IMR-90 (cell line): ENCODE measurements around the gene DOCK1. TPM values are rescaled to one million over a fixed set of nuclear protein-coding genes. Genes with fewer than 3 reads are reported as not detected.

Experiments used
- ATAC-seq: fragments of 200-7000 bp; cut with Tn5 transposase; 2 replicates; pipeline ENCODE4 v1.9.1; 2020; ENCODE audit warnings: low read depth, mild to moderate bottlenecking, moderate library complexity
- BruUV-seq: library from RNA; stranded (reverse); fragments of 400-500 nt; replicated peaks from 2 replicates; lab custom pipeline; 2021; lab: Mats Ljungman, UMichigan
- CTCF ChIA-PET: fragments of 300-600 bp; formaldehyde crosslinking; extraction: SDS; loops from one replicate; lab custom pipeline; 2021; ENCODE audit warnings: antibody characterized with exemption; lab: Yijun Ruan, JAX
- POLR2A ChIA-PET: fragments of 300-600 bp; sonication (Branson Sonifier 250); formaldehyde crosslinking; loops from one replicate; lab custom pipeline; 2022; ENCODE audit warnings: antibody characterized with exemption; ENCODE audit not compliant: unreplicated experiment; lab: Charles Lee
- DNase-seq: peaks from one replicate; pipeline ENCODE4 v3.0.0; 2013
- H2AFZ ChIP-seq: replicated peaks from 2 replicates; pipeline ENCODE3; 2013; ENCODE audit warnings: low read length, mild to moderate bottlenecking; ENCODE audit not compliant: poor library complexity
- H2AK5ac ChIP-seq: 2 replicates; pipeline ENCODE4 v1.6.1; 2013; ENCODE audit warnings: low read depth, low read length, inconsistent platforms
- H2AK9ac ChIP-seq: replicated peaks from 2 replicates; pipeline ENCODE3; 2013; ENCODE audit warnings: mild to moderate bottlenecking, low read depth, low read length, moderate library complexity; ENCODE audit not compliant: poor library complexity
- H2BK120ac ChIP-seq: 2 replicates; pipeline ENCODE4 v1.6.1; 2013; ENCODE audit warnings: low read depth, low read length, inconsistent platforms
- H2BK15ac ChIP-seq: 3 replicates; pipeline ENCODE4 v1.6.1; 2013; ENCODE audit warnings: low read depth, low read length, inconsistent platforms
- H2BK20ac ChIP-seq: 2 replicates; pipeline ENCODE4 v1.6.1; 2013; ENCODE audit warnings: low read depth, mild to moderate bottlenecking, inconsistent platforms, low read length, moderate library complexity
- H2BK5ac ChIP-seq: 2 replicates; pipeline ENCODE4 v1.6.1; 2013; ENCODE audit warnings: mild to moderate bottlenecking, low read depth, low read length, inconsistent platforms; ENCODE audit not compliant: poor library complexity, severe bottlenecking
- H3K14ac ChIP-seq: replicated peaks from 2 replicates; pipeline ENCODE4 v1.6.1; 2013; ENCODE audit warnings: low read depth, low read length, inconsistent platforms
- H3K18ac ChIP-seq: 2 replicates; pipeline ENCODE4 v1.6.1; 2013; ENCODE audit warnings: low read depth, low read length, control low read depth
- H3K23ac ChIP-seq: 2 replicates; pipeline ENCODE4 v1.6.1; 2013; ENCODE audit warnings: low read depth, low read length, inconsistent platforms
- H3K27ac ChIP-seq: 2 replicates; pipeline ENCODE4 v1.5.1; 2013; ENCODE audit warnings: mild to moderate bottlenecking, control low read depth, low read length; ENCODE audit not compliant: insufficient read depth
- H3K27me3 ChIP-seq: 2 replicates; pipeline ENCODE4 v1.6.1; 2013; ENCODE audit warnings: low read length; ENCODE audit not compliant: control insufficient read depth, insufficient read depth
- H3K36me3 ChIP-seq: 2 replicates; pipeline ENCODE4 v1.6.1; 2013; ENCODE audit warnings: low read length, mixed read lengths; ENCODE audit not compliant: control insufficient read depth, insufficient read depth
- H3K4ac ChIP-seq: 2 replicates; pipeline ENCODE4 v1.6.1; 2013; ENCODE audit warnings: low read depth, low read length, inconsistent platforms
- H3K4me1 ChIP-seq: 2 replicates; pipeline ENCODE4 v1.6.1; 2013; ENCODE audit warnings: low read length, mixed read lengths; ENCODE audit not compliant: control insufficient read depth, insufficient read depth
- H3K4me2 ChIP-seq: 2 replicates; pipeline ENCODE4 v1.6.1; 2013; ENCODE audit warnings: low read depth, mild to moderate bottlenecking, control low read depth, low read length, moderate library complexity
- H3K4me3 ChIP-seq: 2 replicates; pipeline ENCODE4 v1.5.1; 2013; ENCODE audit warnings: low read depth, mild to moderate bottlenecking, control low read depth, low read length, moderate library complexity; ENCODE audit not compliant: insufficient read depth
- H3K56ac ChIP-seq: 2 replicates; pipeline ENCODE4 v1.6.1; 2013; ENCODE audit warnings: low read length, inconsistent platforms; ENCODE audit not compliant: insufficient read depth; ENCODE audit errors: extremely low read depth
- H3K79me1 ChIP-seq, 2 experiments: 2 replicates each; pipeline ENCODE4 v1.6.1; 2013; ENCODE audit warnings: low read length in 2 of 2, inconsistent platforms in 1 of 2, low read depth in 1 of 2
- H3K9ac ChIP-seq: 2 replicates; pipeline ENCODE4 v1.6.1; 2013; ENCODE audit warnings: low read depth, low read length, control low read depth
- H3K9me1 ChIP-seq: 2 replicates; pipeline ENCODE4 v1.6.1; 2013; ENCODE audit warnings: low read length, inconsistent platforms; ENCODE audit not compliant: insufficient read depth
- H3K9me3 ChIP-seq: 2 replicates; pipeline ENCODE4 v1.6.1; 2013; ENCODE audit warnings: low read length; ENCODE audit not compliant: control insufficient read depth, insufficient read depth
- H4K20me1 ChIP-seq: 2 replicates; pipeline ENCODE4 v1.6.1; 2013; ENCODE audit warnings: low read length, inconsistent platforms; ENCODE audit not compliant: insufficient read depth
- H4K5ac ChIP-seq: 2 replicates; pipeline ENCODE4 v1.6.1; 2013; ENCODE audit warnings: mild to moderate bottlenecking, low read depth, low read length, control low read depth
- H4K8ac ChIP-seq, 2 experiments: 2 replicates each; pipeline ENCODE4 v1.6.1; 2013; ENCODE audit warnings: low read depth in 2 of 2, low read length in 2 of 2, control low read depth in 1 of 2, inconsistent platforms in 1 of 2
- H4K91ac ChIP-seq: 2 replicates; pipeline ENCODE4 v1.6.1; 2013; ENCODE audit warnings: low read depth, low read length, inconsistent platforms; ENCODE audit not compliant: insufficient read depth
- RAD21 ChIP-seq: IDR thresholded peaks from 2 replicates; pipeline ENCODE4 v1.6.1; 2012; ENCODE audit warnings: low read length, improper control_type of control experiment
- WGBS, 2 experiments: methylation state at CpG; one replicate each; pipeline versions ENCODE4 v1.1.5 to v1.1.7; 2013; ENCODE audit warnings: missing lambda C conversion rate in 2 of 2; ENCODE audit not compliant: insufficient read length in 1 of 2; ENCODE audit errors: extremely low coverage in 2 of 2; 5-methylcytosine and 5-hydroxymethylcytosine counted together
- dilution Hi-C: fragments of 300-500 bp; cut with HindIII; formaldehyde crosslinking; loops from one replicate; pipeline ENCODE4 v1.14.3; 2018; ENCODE audit warnings: low sequenced_read_pairs; ENCODE audit not compliant: unreplicated experiment
- in situ Hi-C: fragments of 300-500 bp; cut with MboI; formaldehyde crosslinking; loops from 3 replicates; pipeline ENCODE4 v1.14.3; 2019; ENCODE audit warnings: low sequenced_read_pairs, inconsistent platforms, mixed read lengths
- intact Hi-C: fragments of 100-400 bp; cut with micrococcal nuclease; formaldehyde crosslinking; loops from 2 replicates; pipeline ENCODE4 v1.10.0; 2022
- polyA plus RNA-seq, 3 experiments: library from polyadenylated mRNA; depleted of rRNA; stranded (reverse); fragments of >200 nt; gene quantifications; 2 replicates each; pipeline ENCODE4 v1.2.3, GENCODE V29; 2012; ENCODE audit warnings: low replicate concordance in 1 of 3
- total RNA-seq: library from RNA; depleted of rRNA; stranded (reverse); fragments of >200 nt; gene quantifications from 2 replicates; pipeline ENCODE4 v1.2.3, GENCODE V29; 2012
- TF ChIP-seq, protein P1 (sequence below): conservative IDR thresholded peaks from 2 replicates; pipeline ENCODE4 v1.5.1; 2012; ENCODE audit warnings: mild to moderate bottlenecking, low read depth, low read length, improper control_type of control experiment

The DOCK1 gene
- total and polyA plus RNA-seq, 2 of the 4 experiments (the other 2 are of a cell fraction): 28.2 to 71.0 TPM

DNA sequence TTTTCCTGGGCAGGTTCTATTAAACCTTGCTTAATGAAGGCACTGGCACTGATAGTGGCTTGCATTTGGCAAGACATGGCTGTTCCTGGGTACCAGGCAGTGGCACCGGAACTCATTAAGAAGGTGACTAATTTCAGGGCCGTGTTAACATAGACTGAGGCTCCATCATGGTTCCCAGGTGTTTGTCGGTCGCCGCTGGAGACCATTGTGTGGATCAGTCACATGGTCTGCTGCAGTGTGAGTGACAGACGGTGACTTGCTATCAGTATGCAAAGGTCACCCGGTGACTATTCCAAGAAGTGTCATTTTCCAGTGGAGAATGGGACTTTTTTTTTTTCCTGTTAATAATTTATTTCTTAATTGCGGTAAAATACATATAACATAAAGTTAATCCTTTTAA lies 184.9 kb downstream of the DOCK1 start:
- Histone ChIP-seq H4K8ac (no peak overlapping the region), H3K14ac (no peak overlapping the region), H3K27me3 (no peaks in the 10 kb centered on the region), H4K91ac (no peak overlapping the region), H3K9me1 (peaks cover 25% of the 10 kb centered on the region), H3K36me3 (peaks cover 27% of the 10 kb centered on the region), H4K20me1 (peaks cover 24% of the 10 kb centered on the region), H2AK5ac (no peak overlapping the region), H3K27ac (no peak overlapping the region), H3K79me1 (peaks cover 4 to 47% of the 10 kb centered on the region in 2 experiments; a peak in 3 of 4 replicates), H3K4me2 (no peak overlapping the region), H2BK20ac (no peak overlapping the region), H2BK15ac (no peak overlapping the region), H3K4me1 (peaks cover 4% of the 10 kb centered on the region; the same call in 1 of the 2 replicates), H3K9ac (no peak overlapping the region), H2AK9ac (no peak overlapping the region), H3K56ac (no peak overlapping the region), H2AFZ (no peak overlapping the region), H4K5ac (no peak overlapping the region), H3K4ac (no peak overlapping the region), H3K18ac (no peak overlapping the region), H2BK5ac (no peak overlapping the region), H2BK120ac (no peak overlapping the region), H3K9me3 (no peaks in the 10 kb centered on the region), H3K4me3 (no peak overlapping the region), H3K23ac (no peak overlapping the region)
- TF ChIP-seq, protein P1, sequence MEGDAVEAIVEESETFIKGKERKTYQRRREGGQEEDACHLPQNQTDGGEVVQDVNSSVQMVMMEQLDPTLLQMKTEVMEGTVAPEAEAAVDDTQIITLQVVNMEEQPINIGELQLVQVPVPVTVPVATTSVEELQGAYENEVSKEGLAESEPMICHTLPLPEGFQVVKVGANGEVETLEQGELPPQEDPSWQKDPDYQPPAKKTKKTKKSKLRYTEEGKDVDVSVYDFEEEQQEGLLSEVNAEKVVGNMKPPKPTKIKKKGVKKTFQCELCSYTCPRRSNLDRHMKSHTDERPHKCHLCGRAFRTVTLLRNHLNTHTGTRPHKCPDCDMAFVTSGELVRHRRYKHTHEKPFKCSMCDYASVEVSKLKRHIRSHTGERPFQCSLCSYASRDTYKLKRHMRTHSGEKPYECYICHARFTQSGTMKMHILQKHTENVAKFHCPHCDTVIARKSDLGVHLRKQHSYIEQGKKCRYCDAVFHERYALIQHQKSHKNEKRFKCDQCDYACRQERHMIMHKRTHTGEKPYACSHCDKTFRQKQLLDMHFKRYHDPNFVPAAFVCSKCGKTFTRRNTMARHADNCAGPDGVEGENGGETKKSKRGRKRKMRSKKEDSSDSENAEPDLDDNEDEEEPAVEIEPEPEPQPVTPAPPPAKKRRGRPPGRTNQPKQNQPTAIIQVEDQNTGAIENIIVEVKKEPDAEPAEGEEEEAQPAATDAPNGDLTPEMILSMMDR: no peak
- no peak for TF ChIP-seq RAD21
- no TSS peak for BruUV-seq
- intact Hi-C loops (no loop called here), in situ Hi-C loops (no loop called here), dilution Hi-C loops (no loop called here)
- 100% methylated on average over 5 of the region's 8 CpGs; no CpG with 5 or more reads in 1 of the 2 experiments for WGBS, 2 experiments
- POLR2A ChIA-PET: no interaction called here
- CTCF ChIA-PET: no interaction called here
- no peak for ATAC-seq
- no peak for DNase-seq
